K562 (cell line): ENCODE data around the gene PIBF1.

Experiments used
- ARHGAP35 ChIP-seq: fragments of 450-650 bp; IDR thresholded peaks from 2 replicates; pipeline ENCODE4 v1.6.1; 2018; ENCODE audit not compliant: partially characterized antibody
- CTCF ChIP-seq, 3 experiments: IDR thresholded peaks in 2 of 3; conservative IDR thresholded peaks in 1 of 3; 2 replicates each; pipeline ENCODE4 v1.5.1; 2011 to 2012; ENCODE audit warnings: low read length in 3 of 3, mild to moderate bottlenecking in 3 of 3, control low read depth in 2 of 3, improper control_type of control experiment in 1 of 3, inconsistent platforms in 1 of 3, low read depth in 1 of 3, mixed read lengths in 1 of 3, moderate library complexity in 1 of 3; ENCODE audit not compliant: insufficient read depth in 2 of 3
- GMEB1 ChIP-seq: fragments of 250-450 bp; sonication (Bioruptor Pico); IDR thresholded peaks from 2 replicates; pipeline ENCODE4 v1.4.0; 2020; ENCODE audit warnings: mild to moderate bottlenecking
- HBP1 ChIP-seq: fragments of 450-650 bp; formaldehyde crosslinking; IDR thresholded peaks from 2 replicates; pipeline ENCODE4 v1.4.0; 2022; ENCODE audit warnings: missing genetic modification characterization
- TAF1 ChIP-seq: IDR thresholded peaks from 2 replicates; pipeline ENCODE4 v1.6.1; 2011; ENCODE audit warnings: mild to moderate bottlenecking, low read length, moderate library complexity; ENCODE audit not compliant: insufficient read depth, control insufficient read depth, severe bottlenecking; ENCODE audit errors: extremely low read depth
- USF2 ChIP-seq: sonication (generic); formaldehyde crosslinking; IDR thresholded peaks from 2 replicates; pipeline ENCODE4 v1.5.0; 2020; ENCODE audit warnings: missing genetic modification reagents
- ZBTB49 ChIP-seq: sonication (generic); formaldehyde crosslinking; IDR thresholded peaks from 2 replicates; pipeline ENCODE4 v1.8.0; 2022; ENCODE audit warnings: missing genetic modification reagents, mild to moderate bottlenecking, borderline replicate concordance
- ZNF316 ChIP-seq: fragments of 450-650 bp; IDR thresholded peaks from 2 replicates; pipeline ENCODE4 v1.6.1; 2016

- no peak for TF ChIP-seq ARHGAP35
- no peak for TF ChIP-seq TAF1
- TF ChIP-seq ZBTB49 (CRISPR knock-in tag) = no peak
- no peak for TF ChIP-seq GMEB1 (CRISPR knock-in tag)
- TF ChIP-seq CTCF (IDR thresholded peaks at IDR 0.05 in 2 of 3, conservative IDR thresholded peaks at IDR 0.05 in 1 of 3; ENCODE audit: insufficient read depth in 2 of 3, low read depth in 1 of 3, low read length in 3 of 3) = peak in 2 of 3 experiments; percentile 22 to 45; a peak in 1 of 6 replicates
- no peak for TF ChIP-seq ZNF316
- no peak for TF ChIP-seq HBP1 (CRISPR knock-in tag)
- TF ChIP-seq USF2 = no peak
Observed at GRCh38 chr13:73059460-73060250, 277.7 kb downstream of the PIBF1 start.
